Vagina (tissue), 2 donors: ENCODE results near the gene PMM2.
"Not testable (repeated sequence)": the region's sequence is repeated elsewhere in the genome, so short reads cannot be mapped to it uniquely, and the experiment has no call there.

ENCODE experiments used
- CTCF ChIP-seq, 3 experiments: fragments of 450-650 bp in 2 of 3; fragments of 200-600 bp in 1 of 3; sonication (generic) in 1 of 3; IDR thresholded peaks; one replicate each; pipeline ENCODE4 v1.5.1; 2017 to 2019; ENCODE audit warnings: antibody characterized with exemption in 3 of 3, mild to moderate bottlenecking in 2 of 3, moderate library complexity in 2 of 3
- POLR2A ChIP-seq, 2 donors: fragments of 450-650 bp; IDR thresholded peaks; one replicate each; pipeline ENCODE4 v1.6.1; 2017; ENCODE audit warnings: antibody characterized with exemption in 2 of 2, mild to moderate bottlenecking in 2 of 2, moderate library complexity in 2 of 2

GRCh38 chr16:8843296-8843695 is 45.7 kb downstream of the PMM2 start:
- not testable (repeated sequence) for TF ChIP-seq CTCF, POLR2A (IDR thresholded peaks at IDR 0.05)
